Measurements from ENCODE around the gene ULBP1. TPM values are rescaled to one million over a fixed set of nuclear protein-coding genes. Genes with fewer than 3 reads are reported as not detected.

The ULBP1 gene
- total RNA-seq, 4 donors from 2014 or later = 0.33 to 0.46 TPM; not detected in 2

- no peaks in the 10 kb centered on the region for H3K27me3 ChIP-seq
- intact Hi-C loops (cut with DNase I) = no loop called here
- H3K4me3 ChIP-seq (replicated peaks in 1 of 3) = no peak overlapping the region
- no peaks in the 10 kb centered on the region for H3K36me3 ChIP-seq
- TF ChIP-seq POLR2A (IDR thresholded peaks at IDR 0.05) (no peak), CTCF (IDR thresholded peaks at IDR 0.05) (peak in 1 of 6 experiments; percentile 27)
- H3K9me3 ChIP-seq = no peaks in the 10 kb centered on the region
- H3K4me1 ChIP-seq = peaks cover 13 to 19% of the 10 kb centered on the region in 2 donors
- DNase-seq = peak; percentile 14 to 19
- H3K27ac ChIP-seq = peak overlapping the region in 1 of 3 donors; percentile 4
- WGBS, 2 donors = 12 to 15% methylated on average over 3 of the region's 3 CpGs
Measured at GRCh38 chr6:149929422-149929821, 34.3 kb upstream of the ULBP1 start.

- H3K4me1 ChIP-seq = peaks cover 7 to 13% of the 10 kb centered on the region in 2 donors
- no peaks in the 10 kb centered on the region for H3K36me3 ChIP-seq
- no peaks in the 10 kb centered on the region for H3K9me3 ChIP-seq
- no peak overlapping the region for H3K4me3 ChIP-seq (replicated peaks in 1 of 3)
- H3K27ac ChIP-seq = no peak overlapping the region
- WGBS, 2 donors = 74 to 86% methylated on average over 6 of the region's 6 CpGs
- DNase-seq = no peak
- intact Hi-C loops (cut with DNase I) = no loop called here
- TF ChIP-seq CTCF (IDR thresholded peaks at IDR 0.05) = no peak
- H3K27me3 ChIP-seq = no peaks in the 10 kb centered on the region
Measured at GRCh38 chr6:149931501-149931900, 32.2 kb upstream of the ULBP1 start.

GRCh38 chr6:149933036-149933435 is 30.7 kb upstream of the ULBP1 start:
- TF ChIP-seq CTCF (IDR thresholded peaks at IDR 0.05) (no peak), POLR2A (IDR thresholded peaks at IDR 0.05) (no peak)
- intact Hi-C loops (cut with DNase I) = no loop called here

GRCh38 chr6:149933461-149933860 is 30.3 kb upstream of the ULBP1 start:
- WGBS, 2 donors = 45 to 49% methylated on average over 3 of the region's 3 CpGs
- Histone ChIP-seq H3K27me3 (peaks cover 7% of the 10 kb centered on the region), H3K4me1 (peaks cover 11 to 15% of the 10 kb centered on the region in 2 donors), H3K36me3 (no peaks in the 10 kb centered on the region), H3K4me3 (replicated peaks in 1 of 3) (no peak overlapping the region), H3K27ac (no peak overlapping the region), H3K9me3 (no peaks in the 10 kb centered on the region)
- intact Hi-C loops (cut with DNase I) = no loop called here
- no peak for TF ChIP-seq CTCF (IDR thresholded peaks at IDR 0.05)
- TF ChIP-seq POLR2A (IDR thresholded peaks at IDR 0.05) = no peak
- DNase-seq = no peak

More at GRCh38 chr6:149933036-149933435, 30.7 kb upstream of the ULBP1 start:
- no peaks in the 10 kb centered on the region for H3K9me3 ChIP-seq
- peaks cover 7 to 13% of the 10 kb centered on the region in 2 donors for H3K4me1 ChIP-seq
- no peak overlapping the region for H3K4me3 ChIP-seq (replicated peaks in 1 of 3)
- 75 to 77% methylated on average over 5 of the region's 5 CpGs for WGBS, 2 donors
- H3K36me3 ChIP-seq = no peaks in the 10 kb centered on the region
- peaks cover 5% of the 10 kb centered on the region for H3K27me3 ChIP-seq
- DNase-seq = no peak
- H3K27ac ChIP-seq = no peak overlapping the region

- Histone ChIP-seq H3K27ac (no peak overlapping the region), H3K4me1 (peaks cover 14% of the 10 kb centered on the region in 2 donors), H3K4me3 (replicated peaks in 1 of 3) (no peak overlapping the region), H3K36me3 (no peaks in the 10 kb centered on the region), H3K9me3 (no peaks in the 10 kb centered on the region), H3K27me3 (peaks cover 17% of the 10 kb centered on the region)
- DNase-seq = peak; percentile 63 to 68
- TF ChIP-seq POLR2A (IDR thresholded peaks at IDR 0.05) = no peak
- peak; percentile 69 to 86 (median 80) for TF ChIP-seq CTCF (IDR thresholded peaks at IDR 0.05)
- intact Hi-C loops (cut with DNase I) = loop anchor here (2.0 to 5.0 kb wide), 2 partner anchors 82 to 133 kb away; partner anchors contain the start of gene ULBP3
- WGBS, 2 donors = 42 to 54% methylated on average over 10 to 11 of the region's 11 CpGs
Measured at GRCh38 chr6:149934249-149935156, 29.2 kb upstream of the ULBP1 start.

Data from thyroid gland (tissue), 4 donors.